SK-N-MC (cell line): ENCODE measurements around the gene P2RY14.

Experiments
- EZH2 ChIP-seq: fragments of 200-600 bp; sonication (generic); IDR thresholded peaks from one replicate; pipeline ENCODE4 v1.6.1; 2017; ENCODE audit warnings: antibody characterized with exemption
- FOXP2 ChIP-seq: optimal IDR thresholded peaks from 2 replicates; pipeline ENCODE3; 2011; ENCODE audit warnings: mild to moderate bottlenecking, moderate library complexity; ENCODE audit not compliant: insufficient read depth; ENCODE audit errors: extremely low read length, control extremely low read depth
- POLR2AphosphoS5 ChIP-seq: IDR thresholded peaks from 2 replicates; pipeline ENCODE4 v1.6.1; 2012; ENCODE audit warnings: mild to moderate bottlenecking, low read depth, low read length, borderline replicate concordance

DNA sequence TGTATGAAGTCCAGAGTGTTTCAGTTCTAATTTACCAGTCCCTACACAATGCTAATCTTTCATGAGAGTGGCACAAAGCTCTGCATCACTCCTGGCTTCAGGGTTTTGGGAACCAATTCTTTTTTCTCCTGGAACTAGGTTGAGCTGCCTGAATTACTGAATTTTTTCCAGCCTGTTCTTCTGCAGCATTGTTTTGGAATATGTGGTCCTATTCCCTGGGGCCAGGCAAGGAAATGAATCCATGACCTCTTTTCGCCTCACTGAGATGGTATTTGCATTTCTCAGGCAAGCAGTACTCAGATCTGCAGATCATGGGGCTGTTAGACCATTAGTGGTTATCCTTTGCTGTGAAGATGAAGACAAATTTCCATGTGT, 49.7 kb downstream of the P2RY14 start:
- TF ChIP-seq EZH2: no peak
- no peak for TF ChIP-seq POLR2AphosphoS5
- no peak for TF ChIP-seq FOXP2
